GM18868 (cell line): ENCODE measurements around the gene SRL.
"Not testable (repeated sequence)": the region's sequence is repeated elsewhere in the genome, so short reads cannot be mapped to it uniquely, and the experiment has no call there.

Source experiments
- ATAC-seq: cut with Tn5 transposase; IDR thresholded peaks from one replicate; pipeline ENCODE4 v1.9.1; 2021; ENCODE audit warnings: mild to moderate bottlenecking, moderate library complexity; ENCODE audit not compliant: unreplicated experiment

Gene SRL

GRCh38 chr16:4169415-4169814 is 72.5 kb downstream of the SRL start:
- no peak for ATAC-seq

DNA sequence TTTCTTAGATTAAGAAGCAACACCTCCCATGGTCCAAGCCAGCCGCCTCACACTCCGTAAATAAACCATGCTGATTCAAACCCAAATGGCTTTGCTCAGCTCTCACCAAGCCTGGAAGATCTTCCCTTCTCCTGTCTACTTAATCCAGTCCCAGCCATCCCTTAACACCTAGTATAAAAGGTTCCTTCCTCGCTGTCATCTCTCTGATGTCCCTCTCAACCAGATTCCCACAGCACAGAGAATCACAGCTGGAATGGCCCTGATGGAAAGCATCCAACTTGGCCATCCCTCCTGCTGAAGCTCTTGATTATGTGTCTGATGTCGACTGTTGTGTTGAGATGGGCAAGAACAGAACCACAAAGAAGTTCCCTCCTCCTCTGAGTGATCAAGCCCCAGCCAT is 75.1 kb downstream of the SRL start:
- ATAC-seq = no peak

GRCh38 chr16:4160658-4161430 is 81.0 kb downstream of the SRL start:
- no peak for ATAC-seq

GRCh38 chr16:4159726-4160125 is 82.2 kb downstream of the SRL start:
- no peak for ATAC-seq

- no peak for ATAC-seq
Measured at GRCh38 chr16:4158143-4159093, 83.5 kb downstream of the SRL start.

DNA sequence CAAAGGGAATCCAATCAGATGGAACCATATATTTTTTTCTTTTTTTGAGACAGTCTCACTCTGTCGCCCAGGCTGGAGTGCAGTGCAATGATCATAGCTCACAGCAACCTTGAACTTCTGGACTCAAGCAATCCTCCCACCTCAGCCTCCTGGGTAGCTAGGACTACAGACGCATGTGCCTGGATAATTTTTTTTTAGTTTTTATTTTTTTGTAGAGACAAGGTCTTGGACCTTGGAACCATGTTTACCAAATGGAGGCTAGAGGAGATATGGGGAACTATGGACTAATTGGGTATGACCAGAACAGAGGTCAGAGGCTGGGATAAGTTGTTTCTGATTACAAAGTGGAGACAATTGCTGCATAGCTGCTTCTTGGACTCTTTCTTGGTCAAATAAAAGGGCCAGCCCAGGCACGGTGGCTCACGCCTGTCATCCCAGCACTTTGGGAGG is 84.5 kb downstream of the SRL start:
- no peak for ATAC-seq

DNA sequence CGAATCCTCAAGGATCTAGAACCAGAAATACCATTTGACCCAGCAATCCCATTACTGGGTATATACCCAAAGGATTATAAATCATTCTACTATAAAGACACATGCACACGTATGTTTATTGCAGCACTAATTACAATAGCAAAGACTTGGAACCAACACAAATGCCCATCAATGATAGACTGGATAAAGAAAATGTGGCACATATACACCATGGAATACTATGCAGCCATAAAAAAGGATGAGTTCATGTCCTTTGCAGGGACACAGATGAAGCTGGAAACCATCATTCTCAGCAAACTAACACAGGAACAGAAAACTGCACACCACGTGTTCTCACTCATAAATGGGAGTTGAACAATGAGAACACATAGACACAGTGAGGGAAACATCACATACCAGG is 85.4 kb downstream of the SRL start:
- not testable (repeated sequence) for ATAC-seq

- not testable (repeated sequence) for ATAC-seq
Measured at GRCh38 chr16:4153364-4153763, 88.5 kb downstream of the SRL start.

DNA sequence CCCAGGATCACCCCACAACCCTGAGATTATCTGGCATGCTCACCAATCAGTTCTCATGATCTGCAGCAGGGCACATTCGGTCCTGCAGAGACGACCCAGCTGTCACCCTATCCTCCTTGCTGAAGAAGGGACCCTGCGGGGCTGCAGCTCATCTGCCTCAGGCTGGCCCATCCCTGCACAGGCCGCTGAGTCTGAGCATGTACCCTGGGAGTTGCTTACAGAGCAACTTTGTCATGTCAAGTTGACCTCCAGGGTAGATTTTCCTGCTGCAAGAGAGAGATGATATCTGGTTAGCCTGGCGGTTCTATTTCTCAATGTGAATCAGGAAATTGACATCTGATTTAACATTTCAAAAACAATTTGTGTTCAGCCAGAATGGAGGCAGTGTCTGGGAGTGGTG is 89.6 kb downstream of the SRL start:
- no peak for ATAC-seq

- no peak for ATAC-seq
Measured at GRCh38 chr16:4147236-4147635, 94.6 kb downstream of the SRL start.

DNA sequence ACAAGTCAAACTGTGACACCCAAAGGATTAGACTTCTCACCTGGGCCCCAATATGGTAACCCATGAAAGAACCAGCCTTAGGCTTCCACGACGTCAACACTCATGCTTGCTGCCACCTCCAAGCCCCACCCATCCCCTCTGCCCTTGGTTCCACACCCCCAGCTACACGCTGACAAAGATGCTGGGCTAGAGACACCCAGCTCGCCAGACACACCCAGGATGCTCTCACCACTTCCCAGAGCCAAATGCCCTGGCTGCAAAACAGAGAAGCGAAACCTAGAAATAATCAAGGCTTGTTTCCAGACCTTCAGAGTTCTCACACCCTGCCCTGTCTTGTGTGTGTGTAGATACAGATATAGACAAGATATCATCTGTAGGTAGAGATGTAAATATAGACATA is 99.6 kb downstream of the SRL start:
- no peak for ATAC-seq

DNA sequence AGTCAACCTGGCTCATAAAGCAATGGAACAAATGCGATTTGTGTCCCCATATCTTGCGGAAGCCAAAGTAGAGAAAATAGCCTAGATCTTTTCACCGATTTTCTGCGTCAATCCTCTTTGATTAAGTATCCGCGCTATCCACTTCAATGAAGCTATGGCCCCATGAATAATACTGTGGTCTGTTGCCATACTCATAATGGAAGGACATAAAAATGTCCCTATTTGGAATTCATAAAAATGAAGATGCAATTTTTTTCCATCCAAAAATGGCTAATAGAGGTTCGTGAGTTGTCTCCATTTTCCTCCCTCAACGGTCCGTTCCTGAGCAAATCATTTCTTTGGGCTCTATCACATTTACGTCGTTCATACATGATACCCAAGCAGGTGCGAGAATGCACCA is 100.3 kb downstream of the SRL start:
- no peak for ATAC-seq

DNA sequence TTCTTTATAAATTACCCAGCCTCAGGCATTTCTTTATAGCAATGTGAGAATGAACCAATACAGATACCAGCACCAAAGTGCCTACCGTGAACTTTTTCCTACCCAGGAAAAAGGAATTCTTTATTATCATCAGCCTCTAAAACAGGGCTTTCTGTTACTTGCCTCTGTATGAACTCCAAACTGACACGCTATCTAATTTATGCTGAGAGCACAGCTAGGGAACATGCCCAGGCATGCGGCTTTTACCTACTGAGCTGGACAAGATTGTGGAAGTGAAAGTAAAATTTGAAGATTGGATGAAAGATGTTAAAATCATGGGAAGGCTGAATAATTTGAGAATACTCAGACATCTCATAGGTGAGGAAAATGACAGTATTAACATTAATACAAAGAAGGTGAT is 101.2 kb downstream of the SRL start:
- no peak for ATAC-seq

DNA sequence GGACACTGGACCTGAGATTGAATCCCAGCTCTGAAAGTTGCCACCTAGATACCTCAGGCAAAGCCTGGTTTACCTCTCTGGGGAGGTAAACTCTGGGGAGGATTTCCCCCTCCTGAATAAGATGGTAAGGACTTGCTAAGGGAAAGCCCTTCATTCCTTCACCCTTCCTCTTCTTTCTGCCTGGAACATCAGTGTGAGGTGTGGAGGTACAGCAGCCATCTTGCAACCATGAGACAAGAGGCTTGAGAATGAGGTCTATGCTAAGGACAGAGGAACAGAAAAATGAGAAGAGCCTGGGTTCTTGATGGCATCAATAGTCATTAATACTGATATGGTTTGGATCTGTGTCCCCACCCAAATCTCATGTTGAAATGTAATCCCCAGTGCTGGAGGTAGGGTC is 101.9 kb downstream of the SRL start:
- ATAC-seq = no peak
